ENCODE data around the gene XYLT1.

The XYLT1 gene

GRCh38 chr16:17149904-17150483 is 320.8 kb downstream of the XYLT1 start:
- Histone ChIP-seq H3K27ac (no peak overlapping the region), H4K20me1 (peaks cover 0 to 100% (median 90%) of the 10 kb centered on the region in 11 experiments; a peak in 14 of 22 replicates), H3K9ac (no peak overlapping the region), H3K4me3 (no peak overlapping the region), H3K36me3 (peaks cover under 1 to 96% (median 77%) of the 10 kb centered on the region in 11 experiments; a peak in 19 of 22 replicates), H3K4me1 (peaks cover 0 to 8% (median 0%) of the 10 kb centered on the region in 10 experiments; a peak in 5 of 20 replicates), H3K9me3 (replicated peaks in 1 of 11) (no peaks in the 10 kb centered on the region), H3K4me2 (no peak overlapping the region), H3K27me3 (no peaks in the 10 kb centered on the region)
- TF ChIP-seq Cebpa-rat (IDR thresholded peaks at IDR 0.05): peak in 10 of 11 experiments; percentile 13 to 89 (median 62); a peak in 16 of 22 replicates

DNA sequence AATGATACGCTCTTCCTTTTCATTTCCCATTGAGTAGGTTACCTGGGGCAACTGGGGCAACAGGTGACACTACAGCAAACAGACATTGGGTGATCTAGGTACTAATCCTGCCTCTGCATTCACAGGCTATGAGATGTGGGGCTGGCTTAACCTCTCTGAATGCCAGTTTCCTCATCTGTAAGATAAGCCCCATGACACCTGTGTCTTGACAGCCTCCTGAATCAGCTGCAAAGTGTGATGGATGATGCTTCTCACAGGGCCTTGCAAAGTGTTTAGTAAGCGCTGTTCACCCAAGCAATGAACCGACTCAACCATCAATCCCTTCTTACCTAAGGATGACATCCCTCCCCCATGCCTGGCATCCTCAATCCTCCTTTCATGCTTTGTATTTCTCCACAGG is 322.8 kb downstream of the XYLT1 start:
- Histone ChIP-seq H3K27ac (no peak overlapping the region), H3K9ac (no peak overlapping the region), H4K20me1 (peaks cover 0 to 99% (median 88%) of the 10 kb centered on the region in 11 experiments; a peak in 14 of 22 replicates), H3K4me2 (no peak overlapping the region), H3K27me3 (no peaks in the 10 kb centered on the region), H3K4me3 (no peak overlapping the region), H3K36me3 (peaks cover 5 to 95% (median 73%) of the 10 kb centered on the region in 11 experiments; a peak in 19 of 22 replicates), H3K9me3 (replicated peaks in 1 of 11) (no peaks in the 10 kb centered on the region), H3K4me1 (no peaks in the 10 kb centered on the region)
- TF ChIP-seq Cebpa-rat (IDR thresholded peaks at IDR 0.05): no peak

DNA sequence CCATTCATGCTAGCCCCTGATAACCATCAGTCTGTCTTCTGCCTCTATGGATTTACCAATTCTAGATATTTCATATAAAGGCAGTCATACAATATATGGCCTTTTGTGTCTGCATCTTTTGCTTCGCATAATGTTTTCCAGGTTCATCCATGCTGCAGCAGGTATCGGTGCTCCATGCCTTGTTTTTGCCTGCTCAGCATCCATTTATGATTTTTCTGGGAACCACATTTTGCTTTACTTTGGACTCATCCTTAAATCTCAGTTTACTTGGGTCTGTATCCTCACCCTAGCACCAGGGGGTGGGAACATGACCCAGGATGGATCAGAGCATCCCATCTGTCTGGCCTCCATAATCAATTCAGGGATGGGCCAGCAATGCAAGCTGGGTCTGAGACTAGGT is 325.7 kb downstream of the XYLT1 start:
- Histone ChIP-seq H3K36me3 (peaks cover 17 to 96% (median 68%) of the 10 kb centered on the region in 11 experiments), H4K20me1 (peaks cover 0 to 95% (median 74%) of the 10 kb centered on the region in 11 experiments; a peak in 15 of 22 replicates), H3K9ac (no peak overlapping the region), H3K4me3 (no peak overlapping the region), H3K27ac (no peak overlapping the region), H3K4me1 (no peaks in the 10 kb centered on the region), H3K9me3 (replicated peaks in 1 of 11) (no peaks in the 10 kb centered on the region), H3K4me2 (no peak overlapping the region), H3K27me3 (no peaks in the 10 kb centered on the region)
- no peak for TF ChIP-seq Cebpa-rat (IDR thresholded peaks at IDR 0.05)

DNA sequence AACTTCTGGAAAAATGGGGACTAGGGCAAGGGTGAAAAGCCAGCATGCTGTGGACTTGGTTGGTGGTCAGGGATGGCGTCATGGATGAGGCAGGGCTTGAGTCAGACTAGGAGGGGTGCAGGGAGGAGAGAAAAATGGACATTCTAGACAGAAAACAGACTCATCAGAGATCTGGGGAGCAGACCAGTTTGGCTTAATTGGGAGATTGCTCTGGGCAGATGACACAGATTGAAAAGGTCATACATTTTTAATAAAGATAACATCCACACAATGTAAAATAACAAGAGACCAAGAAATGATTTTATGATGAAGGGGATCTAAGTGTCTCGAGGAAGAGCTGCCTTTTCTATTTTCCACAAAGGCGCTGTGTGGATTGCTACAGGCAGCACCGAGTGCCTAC is 326.3 kb downstream of the XYLT1 start:
- Histone ChIP-seq H3K27ac (no peak overlapping the region), H3K9me3 (replicated peaks in 1 of 11) (no peaks in the 10 kb centered on the region), H3K36me3 (peaks cover 23 to 96% (median 72%) of the 10 kb centered on the region in 11 experiments), H3K27me3 (no peaks in the 10 kb centered on the region), H4K20me1 (peaks cover 0 to 95% (median 74%) of the 10 kb centered on the region in 11 experiments; a peak in 16 of 22 replicates), H3K4me2 (no peak overlapping the region), H3K9ac (no peak overlapping the region), H3K4me1 (no peaks in the 10 kb centered on the region), H3K4me3 (no peak overlapping the region)
- TF ChIP-seq Cebpa-rat (IDR thresholded peaks at IDR 0.05): no peak

DNA sequence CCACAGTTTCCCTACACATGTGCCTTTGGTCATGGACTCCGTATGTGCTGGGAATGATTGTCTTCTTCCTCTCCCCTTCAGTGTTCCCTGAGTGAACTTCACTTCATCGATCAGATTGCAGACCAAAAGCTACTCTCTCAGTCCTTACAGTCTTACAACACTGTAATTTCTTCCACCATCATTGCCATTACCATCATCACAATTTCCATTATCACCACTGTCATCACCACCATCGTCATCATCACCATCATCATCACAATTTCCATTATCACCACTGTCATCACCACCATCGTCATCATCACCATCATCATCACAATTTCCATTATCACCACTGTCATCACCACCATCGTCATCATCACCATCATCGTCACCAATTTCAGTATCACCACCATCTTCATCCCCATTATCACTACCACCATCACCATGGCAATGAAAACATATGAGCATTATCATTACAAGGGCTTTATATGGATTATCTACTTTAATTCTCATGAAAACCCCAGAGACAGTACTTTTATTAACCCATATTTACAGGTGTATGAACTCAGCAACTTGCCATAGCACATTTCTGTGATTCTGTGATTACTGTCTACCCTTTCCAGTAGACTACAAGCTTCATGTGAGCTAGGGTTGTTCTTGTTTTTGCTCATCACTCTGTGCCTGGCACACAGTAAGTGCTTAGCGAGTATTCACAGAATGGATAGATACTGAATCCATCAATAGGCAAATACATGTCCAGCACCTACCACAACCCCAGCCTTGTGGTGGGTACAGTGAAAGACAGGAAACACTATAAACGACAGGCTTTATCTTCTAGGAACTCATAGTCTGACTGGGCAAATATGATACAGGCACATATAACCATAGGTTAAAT is 327.0 kb downstream of the XYLT1 start:
- Histone ChIP-seq H3K4me3 (no peak overlapping the region), H3K27me3 (no peaks in the 10 kb centered on the region), H3K36me3 (peaks cover 27 to 96% (median 76%) of the 10 kb centered on the region in 11 experiments), H3K9me3 (replicated peaks in 1 of 11) (no peaks in the 10 kb centered on the region), H3K4me1 (no peaks in the 10 kb centered on the region), H4K20me1 (peaks cover 0 to 95% (median 79%) of the 10 kb centered on the region in 11 experiments; a peak in 16 of 22 replicates), H3K4me2 (no peak overlapping the region), H3K27ac (no peak overlapping the region), H3K9ac (no peak overlapping the region)
- TF ChIP-seq Cebpa-rat (IDR thresholded peaks at IDR 0.05): no peak

- Histone ChIP-seq H3K27me3 (no peaks in the 10 kb centered on the region), H3K9me3 (replicated peaks in 1 of 11) (no peaks in the 10 kb centered on the region), H3K4me1 (no peaks in the 10 kb centered on the region; a peak in 1 of 20 replicates), H4K20me1 (peaks cover 0 to 90% (median 57%) of the 10 kb centered on the region in 11 experiments; a peak in 16 of 22 replicates), H3K4me3 (no peak overlapping the region), H3K27ac (no peak overlapping the region), H3K4me2 (no peak overlapping the region), H3K9ac (no peak overlapping the region), H3K36me3 (peaks cover 57 to 99% (median 83%) of the 10 kb centered on the region in 11 experiments)
- TF ChIP-seq Cebpa-rat (IDR thresholded peaks at IDR 0.05): no peak
Measured at GRCh38 chr16:17138801-17139200, 332.0 kb downstream of the XYLT1 start.

- TF ChIP-seq Cebpa-rat (IDR thresholded peaks at IDR 0.05): no peak
- H3K4me3 ChIP-seq: no peak overlapping the region
- no peaks in the 10 kb centered on the region for H3K9me3 ChIP-seq (replicated peaks in 1 of 11)
- peaks cover 0 to 11% (median 7%) of the 10 kb centered on the region in 10 experiments; a peak in 12 of 20 replicates for H3K4me1 ChIP-seq
- H3K9ac ChIP-seq: no peak overlapping the region
- peaks cover 0 to 76% (median 39%) of the 10 kb centered on the region in 11 experiments; a peak in 16 of 22 replicates for H4K20me1 ChIP-seq
- no peak overlapping the region for H3K4me2 ChIP-seq
- H3K36me3 ChIP-seq: peaks cover 62 to 100% (median 99%) of the 10 kb centered on the region in 11 experiments
- H3K27ac ChIP-seq: no peak overlapping the region
- H3K27me3 ChIP-seq: no peaks in the 10 kb centered on the region
Measured at GRCh38 chr16:17135439-17135838, 335.3 kb downstream of the XYLT1 start.

DNA sequence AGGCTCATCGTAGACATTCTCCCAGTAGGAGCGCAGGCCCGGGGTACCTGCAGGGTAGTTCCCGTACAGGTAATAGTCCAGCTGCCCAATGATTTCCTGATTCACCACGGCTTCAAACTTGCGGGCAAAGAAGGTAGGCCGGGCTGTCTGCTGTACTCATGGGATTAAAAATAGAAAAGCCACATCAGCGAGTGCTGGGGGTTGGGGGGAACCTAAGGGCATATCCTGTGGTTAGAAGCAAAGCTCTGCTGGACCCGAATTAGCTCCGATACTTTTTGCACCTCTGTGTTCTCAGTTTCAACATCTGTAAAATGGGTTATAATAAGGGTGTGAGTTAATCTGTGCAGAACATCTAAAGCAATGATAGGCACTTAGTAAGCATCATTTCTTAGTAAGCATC is 336.2 kb downstream of the XYLT1 start:
- TF ChIP-seq Cebpa-rat (IDR thresholded peaks at IDR 0.05): no peak
- Histone ChIP-seq H4K20me1 (peaks cover 0 to 68% (median 36%) of the 10 kb centered on the region in 11 experiments; a peak in 16 of 22 replicates), H3K4me1 (peaks cover 0 to 12% (median 7%) of the 10 kb centered on the region in 10 experiments; a peak in 12 of 20 replicates)

GRCh38 chr16:17133851-17134250 is 336.9 kb downstream of the XYLT1 start:
- no peak overlapping the region for H3K4me2 ChIP-seq

More for the DNA sequence above, 336.2 kb downstream of the XYLT1 start:
- Histone ChIP-seq H3K9me3 (replicated peaks in 1 of 11) (peaks cover 0 to 3% (median 0%) of the 10 kb centered on the region in 11 experiments; a peak in 2 of 22 replicates), H3K4me3 (no peak overlapping the region), H3K4me2 (no peak overlapping the region), H3K9ac (no peak overlapping the region), H3K27me3 (no peaks in the 10 kb centered on the region), H3K36me3 (peaks cover 58 to 100% (median 100%) of the 10 kb centered on the region in 11 experiments), H3K27ac (no peak overlapping the region)

More at GRCh38 chr16:17133851-17134250, 336.9 kb downstream of the XYLT1 start:
- Histone ChIP-seq H3K27me3 (no peaks in the 10 kb centered on the region), H3K9ac (no peak overlapping the region), H3K36me3 (peaks cover 55 to 100% (median 100%) of the 10 kb centered on the region in 11 experiments), H3K4me1 (peaks cover 0 to 12% (median 7%) of the 10 kb centered on the region in 10 experiments; a peak in 12 of 20 replicates), H3K4me3 (no peak overlapping the region), H4K20me1 (peaks cover 0 to 60% (median 28%) of the 10 kb centered on the region in 11 experiments; a peak in 14 of 22 replicates), H3K9me3 (replicated peaks in 1 of 11) (peaks cover 0 to 5% (median 0%) of the 10 kb centered on the region in 11 experiments; a peak in 4 of 22 replicates), H3K27ac (no peak overlapping the region)
- TF ChIP-seq Cebpa-rat (IDR thresholded peaks at IDR 0.05): no peak
